Activated naive CD8-positive, alpha-beta T cell treated with anti-CD3 and anti-CD28 coated beads, Interleukin-2, amount 10 ng/mL, durations not matched to agents 7 days and 5 days (primary cell): Measurements from ENCODE around the gene MTMR10. TPM values are rescaled to one million over a fixed set of nuclear protein-coding genes. Genes with fewer than 3 reads are reported as not detected.

Experiments
- ATAC-seq: fragments of 150-1000 bp; cut with Tn5 transposase; one replicate; pipeline ENCODE4 v1.10.0; 2021; ENCODE audit warnings: low read depth, moderate library complexity
- POLR2A ChIA-PET: fragments of 350-600 bp; sonication (Branson Sonifier 250); formaldehyde crosslinking; loops from one replicate; lab custom pipeline; 2021; ENCODE audit warnings: antibody characterized with exemption; lab: Charles Lee
- DNase-seq: peaks from one replicate; pipeline ENCODE4 v3.0.0; 2021
- H3K27ac Mint-ChIP-seq: one replicate; pipeline ENCODE4 v1.8.0; 2022; ENCODE audit warnings: mild to moderate bottlenecking, mixed read lengths
- H3K27me3 Mint-ChIP-seq: one replicate; pipeline ENCODE4 v1.8.0; 2022; ENCODE audit warnings: mild to moderate bottlenecking, moderate library complexity, mixed read lengths
- H3K36me3 Mint-ChIP-seq: one replicate; pipeline ENCODE4 v1.8.0; 2021; ENCODE audit warnings: mild to moderate bottlenecking, mixed read lengths
- H3K4me1 Mint-ChIP-seq: one replicate; pipeline ENCODE4 v1.8.0; 2021; ENCODE audit warnings: mixed read lengths
- H3K4me3 Mint-ChIP-seq: one replicate; pipeline ENCODE4 v1.8.0; 2022; ENCODE audit warnings: mild to moderate bottlenecking, moderate library complexity, mixed read lengths
- H3K9me3 Mint-ChIP-seq: one replicate; pipeline ENCODE4 v1.8.0; 2021; ENCODE audit warnings: mixed read lengths
- total RNA-seq, 2 experiments: library from RNA; stranded (reverse); gene quantifications; one replicate each; pipeline ENCODE4 v1.2.3, GENCODE V29; 2021

The MTMR10 gene
- total RNA-seq, 2 experiments from 2014 or later: 29.3 to 32.2 TPM

DNA sequence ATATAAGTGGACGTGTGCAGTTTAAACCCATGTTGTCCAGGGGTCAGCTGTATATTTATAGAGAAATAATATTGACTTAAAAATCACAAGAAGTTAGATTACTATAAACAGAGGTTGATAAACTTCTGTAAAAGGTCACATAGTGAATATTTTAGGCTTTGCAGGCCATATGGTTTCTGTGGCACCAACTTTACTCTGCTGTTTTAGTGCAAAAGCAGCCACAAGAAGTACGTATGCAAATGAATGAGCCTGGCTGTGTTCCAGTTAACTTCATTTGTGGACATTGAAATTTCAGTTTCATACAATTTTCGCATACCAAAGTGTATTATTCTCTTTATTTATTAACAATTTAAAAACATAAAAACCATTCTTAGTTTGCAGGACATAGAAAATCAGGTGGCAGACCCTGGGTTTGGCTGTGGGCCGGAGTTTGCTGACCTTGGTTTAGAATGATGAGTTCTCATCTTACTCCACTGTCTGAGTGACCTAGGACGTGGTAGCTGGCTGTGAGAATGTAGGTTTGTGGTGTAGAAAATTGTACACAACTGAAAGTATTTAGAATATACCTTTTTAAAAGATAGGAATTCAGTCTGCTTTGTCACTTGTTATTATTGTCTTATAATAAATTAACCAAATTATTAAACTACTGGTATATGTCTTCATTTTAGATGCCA, 71.4 kb downstream of the MTMR10 start:
- Mint-ChIP-seq H3K4me3 (no peak overlapping the region), H3K27me3 (no peaks in the 10 kb centered on the region), H3K4me1 (no peaks in the 10 kb centered on the region), H3K9me3 (no peaks in the 10 kb centered on the region), H3K36me3 (peaks cover 13% of the 10 kb centered on the region), H3K27ac (no peak overlapping the region)
- DNase-seq: no peak
- ATAC-seq: no peak
- POLR2A ChIA-PET: no interaction called here

DNA sequence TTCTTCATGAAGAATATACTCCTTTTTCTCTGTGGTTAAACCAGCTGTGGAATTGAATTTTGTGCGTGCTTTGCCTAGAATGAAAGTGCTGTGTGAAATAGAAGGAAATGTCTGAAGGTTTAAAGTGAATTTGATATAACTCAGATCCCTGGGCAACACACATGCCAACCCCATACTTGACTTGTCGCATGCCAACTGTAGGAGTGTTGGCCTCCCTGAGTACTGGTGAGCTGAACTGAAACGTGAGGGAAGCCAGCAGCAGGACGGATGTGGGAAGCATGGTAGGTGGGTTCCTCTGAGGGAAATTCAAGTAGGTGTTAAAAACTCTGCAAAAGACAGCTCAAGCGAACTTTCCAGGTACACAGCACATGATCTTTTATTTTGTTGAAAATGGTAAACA, 73.1 kb downstream of the MTMR10 start:
- Mint-ChIP-seq H3K4me1 (no peaks in the 10 kb centered on the region), H3K27me3 (no peaks in the 10 kb centered on the region), H3K36me3 (peaks cover 11% of the 10 kb centered on the region), H3K4me3 (no peak overlapping the region), H3K27ac (no peak overlapping the region), H3K9me3 (no peaks in the 10 kb centered on the region)
- DNase-seq (no peak), ATAC-seq (no peak)
- POLR2A ChIA-PET: no interaction called here

DNA sequence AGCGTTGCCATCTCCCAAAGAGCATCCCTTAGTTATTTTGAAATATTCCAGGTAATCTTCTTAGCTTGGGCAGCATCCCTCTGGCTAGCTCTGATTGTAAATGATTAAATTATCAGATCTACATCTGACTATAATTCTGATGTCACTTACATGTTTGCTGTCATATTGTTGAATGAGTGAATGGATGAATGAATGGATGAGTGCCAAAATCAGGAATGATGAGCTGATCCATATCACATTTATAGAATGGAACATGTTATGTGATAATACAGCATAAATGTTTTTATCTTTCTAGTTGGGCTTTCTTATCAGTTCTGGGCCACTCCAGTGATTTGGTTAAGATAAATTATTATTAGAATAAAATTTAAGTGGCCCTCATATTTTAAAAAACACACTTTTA, 73.8 kb downstream of the MTMR10 start:
- POLR2A ChIA-PET: interaction anchor here (0.5 kb wide), 1 partner anchor 255 kb away, joined by 3 read pairs; no protein-coding TSS in a partner anchor
- H3K27ac Mint-ChIP-seq: no peak overlapping the region
- H3K4me1 Mint-ChIP-seq: no peaks in the 10 kb centered on the region
- no peak overlapping the region for H3K4me3 Mint-ChIP-seq
- DNase-seq (no peak), ATAC-seq (no peak)
- H3K9me3 Mint-ChIP-seq: no peaks in the 10 kb centered on the region
- H3K36me3 Mint-ChIP-seq: peaks cover 11% of the 10 kb centered on the region
- no peaks in the 10 kb centered on the region for H3K27me3 Mint-ChIP-seq

DNA sequence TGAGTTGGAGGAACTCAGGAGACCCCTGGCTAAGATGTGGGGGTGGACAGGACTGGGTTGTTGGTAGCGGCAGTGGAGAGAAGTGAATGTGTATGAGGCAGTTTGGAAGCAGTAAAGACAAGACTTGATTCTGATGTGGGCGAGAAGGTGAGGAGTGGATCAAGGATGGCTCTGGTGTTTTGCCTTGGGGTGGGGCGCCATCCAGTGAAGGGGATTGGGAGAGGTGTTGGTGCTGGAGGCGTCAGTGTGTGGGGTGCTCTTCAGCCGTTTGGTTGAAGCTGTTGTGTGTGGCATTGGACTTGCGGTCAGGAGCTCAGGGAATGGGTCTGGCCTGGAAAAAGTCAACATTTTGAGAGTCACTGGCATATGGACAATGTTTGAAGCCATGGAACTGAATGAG, 74.4 kb downstream of the MTMR10 start:
- POLR2A ChIA-PET: interaction anchor here (0.5 kb wide), 1 partner anchor 255 kb away, joined by 3 read pairs; no protein-coding TSS in a partner anchor
- ATAC-seq (no peak), DNase-seq (no peak)
- H3K36me3 Mint-ChIP-seq: peaks cover 9% of the 10 kb centered on the region
- H3K27me3 Mint-ChIP-seq: no peaks in the 10 kb centered on the region
- H3K4me3 Mint-ChIP-seq: no peak overlapping the region
- H3K9me3 Mint-ChIP-seq: no peaks in the 10 kb centered on the region
- H3K27ac Mint-ChIP-seq: no peak overlapping the region
- H3K4me1 Mint-ChIP-seq: no peaks in the 10 kb centered on the region

DNA sequence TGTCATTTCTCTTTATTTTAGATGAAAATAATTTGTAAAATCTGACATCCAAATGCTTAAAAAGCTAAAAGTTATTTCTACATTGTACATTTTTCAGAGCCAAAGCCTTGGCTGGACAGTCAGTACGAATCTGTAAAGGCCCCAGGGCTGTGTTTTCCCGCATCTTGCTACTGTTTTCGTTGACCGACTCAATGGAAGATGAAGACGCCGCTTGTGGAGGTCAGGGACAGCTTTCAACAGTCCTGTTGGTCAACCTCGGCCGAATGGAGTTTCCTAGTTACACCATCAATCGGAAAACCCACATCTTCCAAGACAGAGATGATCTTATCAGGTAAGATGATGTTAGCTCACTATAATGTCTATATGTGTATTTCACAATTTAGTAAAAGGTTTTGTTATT, 77.7 kb downstream of the MTMR10 start:
- no peak for ATAC-seq
- no peak overlapping the region for H3K4me3 Mint-ChIP-seq
- POLR2A ChIA-PET: no interaction called here
- no peak for DNase-seq
- peaks cover 15% of the 10 kb centered on the region for H3K36me3 Mint-ChIP-seq
- H3K27ac Mint-ChIP-seq: no peak overlapping the region
- no peaks in the 10 kb centered on the region for H3K27me3 Mint-ChIP-seq
- H3K4me1 Mint-ChIP-seq: no peaks in the 10 kb centered on the region
- no peaks in the 10 kb centered on the region for H3K9me3 Mint-ChIP-seq

DNA sequence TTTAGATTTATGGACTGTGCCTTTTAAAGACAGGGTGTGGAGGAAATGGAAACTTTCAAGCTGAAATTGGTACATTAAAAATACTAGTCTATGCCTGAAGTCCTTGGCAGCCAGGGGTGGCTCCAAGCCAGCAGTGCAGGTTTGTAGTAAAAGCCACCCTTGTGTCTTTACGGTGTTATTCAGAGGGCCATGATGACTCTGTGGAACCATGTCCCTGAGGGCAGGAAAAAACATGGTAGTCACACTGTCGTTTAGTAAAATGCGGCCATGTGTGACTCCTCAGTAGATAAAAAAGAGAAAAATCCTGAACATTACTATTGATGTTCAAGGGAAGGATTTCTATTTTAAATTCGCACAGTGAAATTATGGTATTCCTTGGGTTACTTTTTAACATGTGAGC, 85.1 kb downstream of the MTMR10 start:
- Mint-ChIP-seq H3K27ac (no peak overlapping the region), H3K4me1 (peaks cover 15% of the 10 kb centered on the region), H3K27me3 (no peaks in the 10 kb centered on the region), H3K4me3 (no peak overlapping the region), H3K36me3 (peaks cover 22% of the 10 kb centered on the region), H3K9me3 (no peaks in the 10 kb centered on the region)
- POLR2A ChIA-PET: no interaction called here
- ATAC-seq (no peak), DNase-seq (no peak)

DNA sequence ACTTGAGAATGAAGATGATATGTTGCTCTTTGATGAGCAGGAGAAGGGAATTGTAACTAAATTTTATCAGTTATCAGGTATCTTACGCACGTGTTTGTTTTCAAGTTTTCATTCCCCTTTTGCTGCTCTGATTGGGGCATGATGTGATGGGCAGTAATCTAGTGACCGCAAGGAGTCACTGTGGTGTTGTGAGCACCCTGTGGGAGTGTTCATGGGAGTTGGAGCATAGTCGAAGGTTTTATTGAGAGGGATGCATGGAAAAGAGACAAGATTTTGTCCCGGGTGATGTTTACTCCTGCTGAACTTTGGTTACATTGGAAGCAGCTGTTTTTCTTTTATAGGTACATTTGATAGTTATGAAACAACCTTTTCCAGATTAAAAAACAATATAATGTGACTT, 85.6 kb downstream of the MTMR10 start:
- H3K27me3 Mint-ChIP-seq: no peaks in the 10 kb centered on the region
- H3K9me3 Mint-ChIP-seq: no peaks in the 10 kb centered on the region
- H3K4me1 Mint-ChIP-seq: peaks cover 15% of the 10 kb centered on the region
- H3K4me3 Mint-ChIP-seq: no peak overlapping the region
- no peak overlapping the region for H3K27ac Mint-ChIP-seq
- peaks cover 22% of the 10 kb centered on the region for H3K36me3 Mint-ChIP-seq
- DNase-seq (no peak), ATAC-seq (no peak)
- POLR2A ChIA-PET: no interaction called here

DNA sequence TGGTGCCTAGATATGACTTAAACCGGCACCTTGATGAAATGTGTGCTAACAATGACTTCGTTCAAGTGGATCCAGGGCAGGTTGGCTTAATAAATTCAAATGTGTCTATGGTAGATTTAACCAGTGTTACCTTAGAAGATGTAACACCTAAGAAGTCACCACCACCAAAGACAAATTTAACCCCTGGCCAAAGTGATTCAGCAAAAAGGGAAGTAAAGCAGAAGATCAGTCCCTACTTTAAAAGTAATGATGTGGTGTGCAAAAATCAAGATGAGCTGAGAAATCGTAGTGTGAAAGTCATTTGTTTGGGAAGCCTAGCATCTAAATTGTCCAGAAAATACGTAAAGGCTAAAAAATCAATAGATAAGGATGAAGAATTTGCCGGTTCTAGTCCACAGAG, 86.6 kb downstream of the MTMR10 start:
- Mint-ChIP-seq H3K27ac (no peak overlapping the region), H3K36me3 (peaks cover 17% of the 10 kb centered on the region), H3K9me3 (no peaks in the 10 kb centered on the region), H3K27me3 (peaks cover 2% of the 10 kb centered on the region), H3K4me1 (peaks cover 15% of the 10 kb centered on the region), H3K4me3 (peak overlapping the region; percentile 96)
- ATAC-seq (no peak), DNase-seq (no peak)
- POLR2A ChIA-PET: interaction anchor here (0.6 kb wide), 1 partner anchor 86 kb away, joined by 3 read pairs; no protein-coding TSS in a partner anchor

DNA sequence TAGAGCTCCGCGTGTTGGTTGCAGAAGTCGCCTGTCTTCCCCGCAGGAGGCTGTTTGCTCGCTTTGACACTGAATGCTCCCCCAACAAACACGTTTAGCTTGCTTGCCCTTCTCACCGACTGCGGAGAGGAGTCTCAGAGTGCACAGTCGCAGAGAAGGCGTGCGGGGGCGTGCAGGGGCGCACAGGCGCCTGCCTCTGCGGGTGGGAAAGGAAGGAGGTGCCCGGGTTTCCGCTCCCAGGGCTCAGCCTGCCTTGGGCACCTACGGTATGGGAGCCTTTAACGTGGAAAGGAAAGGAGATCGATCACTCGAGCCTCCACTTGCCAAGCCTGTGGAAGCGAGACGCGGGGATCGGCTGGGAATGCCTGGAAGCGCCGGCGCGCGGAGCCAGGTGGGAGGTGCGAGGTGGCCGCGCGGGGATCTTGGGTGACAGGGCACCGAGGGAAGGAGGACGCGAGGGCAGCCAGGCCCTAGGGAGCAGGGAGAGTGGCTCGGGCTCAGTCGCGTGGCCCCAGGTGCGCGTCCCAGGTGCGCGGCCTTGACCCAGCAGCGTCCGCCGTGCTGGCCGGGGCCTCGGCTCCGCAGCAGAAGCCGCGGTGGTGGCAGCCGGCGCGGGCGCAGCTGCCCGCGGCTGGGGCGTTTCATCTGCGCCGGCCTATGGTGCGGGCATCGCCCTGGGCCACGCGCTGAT, 87.8 kb downstream of the MTMR10 start, which contains the start of gene FAN1:
TSS of gene FAN1 (plus strand) at position 419 of the 691 bp plus-strand sequence. CDS start 749 bp downstream, outside the sequence.
- Mint-ChIP-seq H3K27me3 (peaks cover 2% of the 10 kb centered on the region), H3K4me3 (peak within 1 kb of the TSS; percentile 96), H3K36me3 (peaks cover 13% of the 10 kb centered on the region), H3K9me3 (no peaks in the 10 kb centered on the region), H3K4me1 (peaks cover 15% of the 10 kb centered on the region), H3K27ac (peak within 1 kb of the TSS; percentile 85)
- DNase-seq: peak; percentile 78
- peak; percentile 88 for ATAC-seq
- POLR2A ChIA-PET: interaction anchor here (0.6 to 1.1 kb wide), 3 partner anchors 225 to 473 kb away, joined by 3 to 4 read pairs (median 3); no protein-coding TSS in a partner anchor

DNA sequence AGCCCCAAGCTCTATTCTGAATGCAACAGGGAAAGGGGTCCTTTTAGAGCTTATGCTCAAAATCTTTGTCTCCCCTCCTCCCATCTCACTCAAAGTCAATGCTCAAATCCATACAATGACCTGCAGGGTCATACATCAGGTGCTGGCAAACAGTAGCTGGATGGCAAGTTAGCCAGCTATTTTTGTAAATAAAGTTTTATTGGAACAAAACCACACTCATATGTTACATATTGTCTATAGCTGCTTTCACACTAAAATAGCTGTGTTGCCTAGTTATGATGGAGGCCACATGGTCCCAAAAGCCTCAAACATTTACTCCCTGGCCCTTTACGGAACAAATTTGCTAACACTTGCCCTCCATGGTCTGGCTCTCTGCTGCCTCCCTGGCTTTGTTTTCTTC, 89.5 kb downstream of the MTMR10 start:
- Mint-ChIP-seq H3K36me3 (peaks cover 11% of the 10 kb centered on the region), H3K27me3 (peaks cover 2% of the 10 kb centered on the region), H3K4me3 (no peak overlapping the region), H3K4me1 (peaks cover 15% of the 10 kb centered on the region), H3K27ac (no peak overlapping the region), H3K9me3 (no peaks in the 10 kb centered on the region)
- POLR2A ChIA-PET: no interaction called here
- no peak for DNase-seq
- ATAC-seq: no peak

DNA sequence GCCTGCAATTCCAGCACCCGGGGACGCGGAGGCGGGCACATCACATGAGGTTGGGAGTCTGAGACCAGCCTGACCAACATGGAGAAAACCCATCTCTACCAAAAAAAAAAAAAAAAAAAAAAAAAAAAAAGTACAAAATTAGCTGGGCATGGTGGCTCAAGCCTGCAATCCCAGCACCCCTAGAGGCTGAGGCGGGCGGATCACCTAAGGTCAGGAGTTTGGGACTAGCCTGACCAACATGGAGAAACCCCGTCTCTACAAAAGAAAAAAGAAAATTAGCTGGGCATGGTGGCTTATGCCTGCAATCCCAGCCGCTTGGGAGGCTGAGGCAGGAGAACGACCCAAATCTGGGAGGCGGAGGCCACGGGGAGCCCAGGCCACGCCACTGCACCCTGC, 95.2 kb downstream of the MTMR10 start:
- DNase-seq (no peak), ATAC-seq (no peak)
- H3K4me1 Mint-ChIP-seq: peaks cover 4% of the 10 kb centered on the region
- POLR2A ChIA-PET: interaction anchor here (0.6 kb wide), 1 partner anchor 201 kb away, joined by 4 read pairs; no protein-coding TSS in a partner anchor
- no peaks in the 10 kb centered on the region for H3K9me3 Mint-ChIP-seq
- no peaks in the 10 kb centered on the region for H3K36me3 Mint-ChIP-seq
- H3K27me3 Mint-ChIP-seq: peaks cover 2% of the 10 kb centered on the region
- no peak overlapping the region for H3K4me3 Mint-ChIP-seq
- no peak overlapping the region for H3K27ac Mint-ChIP-seq

DNA sequence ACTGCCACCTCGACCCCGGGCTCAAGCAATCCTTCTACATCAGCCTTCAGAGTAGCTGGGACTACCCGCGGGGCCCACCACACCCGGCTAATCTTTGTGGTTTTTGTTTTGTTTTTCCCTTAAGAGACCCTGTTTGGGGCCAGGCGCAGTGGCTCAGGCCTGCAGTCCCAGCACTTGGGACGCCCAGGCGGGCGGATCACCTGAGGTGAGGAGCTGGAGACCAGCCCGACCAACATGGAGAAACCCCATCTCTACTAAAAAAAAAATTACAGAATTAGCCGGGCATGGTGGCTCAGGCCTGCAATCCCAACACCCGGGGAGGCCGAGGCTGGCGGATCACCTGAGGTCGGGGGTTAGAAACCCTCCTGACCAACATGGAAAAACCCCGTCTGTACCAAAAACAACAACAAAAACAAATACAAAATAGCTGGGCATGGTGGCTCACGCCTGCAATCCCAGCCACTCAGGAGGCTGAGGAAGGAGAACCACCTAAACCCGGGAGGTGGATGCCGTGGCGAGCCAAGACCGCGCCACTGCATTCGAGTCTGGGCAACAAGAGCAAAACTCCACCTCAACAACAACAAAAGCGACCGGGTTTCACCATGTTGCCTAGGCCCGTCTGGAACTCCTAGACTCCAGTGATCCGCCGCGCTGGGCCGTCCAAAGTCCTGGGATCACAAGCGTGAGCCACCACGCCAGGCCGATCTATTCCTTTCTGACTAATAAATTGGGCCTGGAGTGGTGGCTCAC, 95.8 kb downstream of the MTMR10 start:
- Mint-ChIP-seq H3K27ac (no peak overlapping the region), H3K4me1 (peaks cover 4% of the 10 kb centered on the region), H3K4me3 (no peak overlapping the region), H3K9me3 (no peaks in the 10 kb centered on the region), H3K36me3 (no peaks in the 10 kb centered on the region), H3K27me3 (peaks cover 2% of the 10 kb centered on the region)
- POLR2A ChIA-PET: no interaction called here
- DNase-seq: no peak
- ATAC-seq: no peak

DNA sequence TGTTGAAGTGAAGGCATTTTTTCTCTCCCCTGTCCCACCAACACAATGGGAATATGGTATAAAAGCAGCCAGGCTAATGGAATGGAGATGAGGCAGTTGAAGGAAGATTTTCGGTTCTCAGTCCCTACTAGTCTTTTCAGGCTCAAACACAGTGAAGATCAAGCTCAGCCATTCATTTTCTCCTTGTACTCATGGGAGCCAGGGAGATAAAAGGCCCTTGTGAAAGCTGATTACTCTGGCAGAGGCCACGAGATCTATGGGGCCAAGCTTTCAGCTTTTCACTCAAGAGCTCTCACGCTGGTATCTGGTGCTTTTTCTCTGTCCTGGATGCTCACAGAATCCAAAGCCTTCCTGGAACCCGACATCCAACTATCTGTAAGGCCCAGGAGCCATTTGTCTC, 102.2 kb downstream of the MTMR10 start:
- no peak for DNase-seq
- no peak for ATAC-seq
- H3K4me3 Mint-ChIP-seq: no peak overlapping the region

More for the DNA sequence above, 102.2 kb downstream of the MTMR10 start:
- Mint-ChIP-seq H3K4me1 (peaks cover 2% of the 10 kb centered on the region), H3K36me3 (peaks cover 2% of the 10 kb centered on the region), H3K27me3 (peaks cover 2% of the 10 kb centered on the region), H3K27ac (no peak overlapping the region), H3K9me3 (no peaks in the 10 kb centered on the region)
- POLR2A ChIA-PET: no interaction called here
